Stimulated activated CD4-positive, alpha-beta T cell treated with anti-CD3 and anti-CD28 coated beads, TNF-alpha, amount 100 ng/mL, for 4 hours (primary cell): Measurements from ENCODE around the gene RASL11B.
"Not testable (repeated sequence)": the region's sequence is repeated elsewhere in the genome, so short reads cannot be mapped to it uniquely, and the experiment has no call there.

Source experiments
- DNase-seq, 3 experiments: peaks; one replicate each; pipeline ENCODE4 v3.0.0-alpha.2; 2020; ENCODE audit warnings: low read depth in 3 of 3

RASL11B gene, protein sequence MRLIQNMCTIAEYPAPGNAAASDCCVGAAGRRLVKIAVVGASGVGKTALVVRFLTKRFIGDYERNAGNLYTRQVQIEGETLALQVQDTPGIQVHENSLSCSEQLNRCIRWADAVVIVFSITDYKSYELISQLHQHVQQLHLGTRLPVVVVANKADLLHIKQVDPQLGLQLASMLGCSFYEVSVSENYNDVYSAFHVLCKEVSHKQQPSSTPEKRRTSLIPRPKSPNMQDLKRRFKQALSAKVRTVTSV

DNA sequence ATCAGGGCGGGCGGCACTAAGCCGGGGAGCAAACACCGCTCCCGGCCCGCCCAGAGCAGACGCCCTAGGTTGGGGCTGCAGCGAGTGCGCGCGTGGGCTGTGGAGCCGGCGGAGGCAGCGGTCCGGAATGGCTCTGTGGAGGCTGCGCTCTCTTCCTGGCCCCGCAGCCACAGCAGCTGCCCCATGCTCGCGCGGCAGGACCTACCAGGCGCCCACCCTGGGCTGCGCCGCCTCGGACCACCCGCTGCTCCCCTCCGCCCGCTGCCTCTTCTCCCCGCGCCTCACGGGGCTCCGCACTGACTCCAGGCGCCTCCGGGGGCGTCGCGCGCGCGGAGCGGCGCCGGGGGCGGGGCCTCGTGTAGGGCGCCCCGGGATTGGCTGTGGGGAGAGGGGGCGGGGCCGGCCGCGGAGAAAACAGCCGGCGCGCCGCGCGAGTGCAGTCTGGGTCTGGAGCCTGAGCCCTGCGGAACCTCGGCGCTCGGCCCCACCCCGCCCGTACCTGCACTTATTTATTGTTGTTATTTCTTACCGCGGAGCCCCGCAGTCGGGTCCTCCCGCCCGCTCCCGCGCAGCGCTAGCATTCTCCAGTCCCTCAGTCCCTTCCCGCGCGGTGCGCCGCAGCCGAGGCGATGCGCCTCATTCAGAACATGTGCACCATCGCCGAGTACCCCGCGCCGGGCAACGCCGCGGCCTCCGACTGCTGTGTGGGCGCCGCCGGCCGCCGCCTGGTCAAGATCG lies at the start of gene RASL11B:
RASL11B (plus strand) TSS at position 439 of the 738 bp plus-strand sequence; CDS start at position 630, 191 bp downstream.
- DNase-seq, result peak; percentile 68 to 78 (median 72)

DNA sequence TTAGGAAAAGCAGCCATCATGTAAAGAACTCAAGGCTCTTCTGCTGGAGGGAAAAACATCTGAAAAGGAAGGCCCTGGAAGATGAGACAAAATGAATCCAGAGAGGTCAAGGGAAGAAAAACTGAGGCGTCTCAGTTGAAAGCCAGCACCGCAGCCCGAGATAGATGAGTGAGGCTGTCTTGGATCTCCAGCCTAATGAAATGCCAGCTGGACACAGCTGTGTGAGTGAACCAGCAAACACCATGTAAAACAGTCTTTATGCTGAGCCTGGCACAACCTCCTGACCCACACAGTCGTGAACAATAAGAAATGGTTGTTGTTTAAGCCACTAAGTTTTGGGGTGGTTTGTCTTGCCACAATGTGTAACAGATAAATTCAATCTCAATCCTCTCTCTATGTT lies 48.6 kb upstream of the RASL11B start:
- DNase-seq, result no peak

DNA sequence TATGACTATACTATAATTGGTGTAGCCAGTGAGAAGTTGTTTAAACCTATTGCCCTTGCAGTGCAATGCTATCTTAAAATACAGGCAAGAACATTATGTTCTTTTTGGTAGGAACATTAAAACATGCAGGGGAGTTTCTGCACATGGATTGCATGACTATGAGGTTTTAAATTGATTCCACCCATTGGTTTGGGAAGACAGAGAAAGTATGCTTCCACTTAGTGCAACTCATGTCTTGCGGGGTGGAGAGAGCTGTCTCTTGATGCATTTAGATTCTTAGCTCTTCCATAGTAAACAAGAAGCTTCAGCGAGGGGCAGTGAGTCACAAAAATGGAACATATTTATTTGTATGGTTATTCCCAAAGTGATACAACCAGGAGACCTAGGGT lies 39.5 kb upstream of the RASL11B start:
- no peak for DNase-seq

DNA sequence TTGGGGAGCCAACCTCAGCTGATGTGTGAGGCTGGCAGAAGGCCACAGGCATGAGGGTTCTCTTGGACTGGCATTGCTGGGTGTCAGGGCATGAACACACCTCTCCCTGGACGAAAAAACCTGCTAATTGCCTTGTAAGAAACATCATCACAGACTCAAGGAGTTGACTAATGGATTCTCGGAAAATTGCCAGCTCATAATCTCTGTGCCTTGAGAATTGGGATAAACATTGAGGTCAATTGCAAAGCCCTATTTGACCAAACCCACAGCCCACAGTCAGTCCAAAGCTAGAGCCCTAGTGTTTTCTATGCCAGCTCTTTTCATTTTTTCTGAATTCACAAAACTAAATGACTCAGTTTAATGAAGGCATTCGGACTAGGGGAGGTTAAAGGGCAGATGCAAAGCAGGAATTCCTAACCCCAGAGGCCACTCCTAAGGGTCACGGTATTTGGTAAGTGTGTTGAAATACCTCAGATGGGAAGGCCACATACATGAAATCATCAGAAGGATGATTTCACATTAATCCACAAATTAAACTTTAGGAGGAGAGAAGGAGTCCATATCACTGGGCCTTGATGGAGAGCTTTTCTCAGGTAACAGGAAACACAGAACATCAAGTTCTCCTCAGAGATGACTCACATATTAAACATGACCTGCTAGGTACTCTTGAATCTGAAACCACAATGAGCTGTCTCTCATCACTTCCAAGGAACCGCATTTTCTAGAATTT lies 39.0 kb upstream of the RASL11B start:
- no peak for DNase-seq

DNA sequence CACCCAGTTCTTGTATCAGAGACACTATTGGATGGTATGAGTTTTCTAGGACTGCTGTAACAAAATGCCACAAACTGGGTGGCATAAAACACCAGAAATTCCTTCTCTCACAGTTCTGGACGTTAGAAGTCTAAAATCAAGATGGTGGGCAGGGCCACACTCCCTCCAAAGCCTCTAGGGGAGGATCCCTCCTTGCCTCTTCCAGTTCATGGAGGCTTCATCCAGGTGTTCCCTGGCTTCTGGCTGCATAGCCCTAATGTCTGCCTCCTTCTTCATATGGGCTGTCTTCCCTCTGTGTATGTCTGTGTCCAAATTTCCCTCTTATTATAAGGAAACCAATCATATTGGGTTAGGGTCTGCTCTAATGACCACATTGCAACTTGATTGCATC lies 38.4 kb upstream of the RASL11B start:
- no peak for DNase-seq

DNA sequence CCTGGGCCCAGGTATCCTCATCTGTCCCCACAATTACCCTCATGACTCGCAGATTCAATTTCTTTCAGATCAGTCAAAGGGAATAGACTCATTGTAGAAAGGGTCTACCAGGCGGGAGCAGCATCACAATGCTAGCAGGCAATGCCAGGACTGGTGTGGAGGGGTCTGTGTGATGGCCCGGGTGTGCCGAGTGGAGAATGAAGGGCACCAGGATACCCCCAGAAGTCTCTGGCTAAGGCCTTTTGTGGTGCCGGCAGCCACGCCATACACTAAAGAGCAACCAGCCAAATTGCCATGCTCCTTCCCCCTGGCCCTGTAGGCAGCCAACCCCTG lies 37.9 kb upstream of the RASL11B start:
- DNase-seq, result no peak

DNA sequence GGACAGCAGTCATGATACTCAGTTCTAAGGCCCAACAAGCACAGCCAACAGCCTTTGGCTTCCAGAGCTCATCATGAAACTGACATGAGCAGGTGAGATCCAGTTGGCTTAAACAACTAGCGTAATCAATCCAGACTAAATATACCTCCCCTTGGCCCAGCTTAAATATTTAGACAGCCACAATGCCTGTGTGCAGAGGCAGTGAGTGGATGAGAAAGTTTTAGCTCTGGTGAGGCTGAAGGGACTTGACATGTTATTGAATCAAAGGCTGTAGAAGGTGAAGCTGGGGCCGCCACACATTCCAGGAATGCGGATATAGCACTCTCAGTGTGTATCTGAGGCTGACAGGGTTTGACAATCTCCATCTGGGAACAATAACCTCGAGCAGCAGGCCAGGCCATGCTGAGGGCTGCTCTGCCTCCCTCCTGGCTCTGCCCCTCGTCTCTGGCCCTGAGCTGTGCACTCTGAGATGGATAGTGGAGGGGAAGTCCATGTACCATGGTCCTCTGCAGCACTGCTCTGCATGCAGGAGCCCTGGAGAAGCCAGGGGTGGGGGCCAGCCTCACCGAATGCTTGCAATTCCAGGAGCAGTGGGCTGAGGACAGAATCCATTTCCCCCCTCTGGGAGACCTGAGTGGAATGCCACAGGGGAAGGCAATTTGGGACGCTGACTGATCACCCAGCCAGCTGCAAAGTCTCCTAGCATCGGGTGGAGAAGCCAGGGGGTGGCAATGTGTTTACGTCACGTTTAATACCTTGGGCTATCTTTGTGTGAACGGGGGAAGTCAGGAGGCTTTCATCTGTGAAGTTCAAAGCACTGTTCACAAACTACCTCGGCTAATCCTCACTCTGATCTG lies 37.3 kb upstream of the RASL11B start:
- no peak for DNase-seq

DNA sequence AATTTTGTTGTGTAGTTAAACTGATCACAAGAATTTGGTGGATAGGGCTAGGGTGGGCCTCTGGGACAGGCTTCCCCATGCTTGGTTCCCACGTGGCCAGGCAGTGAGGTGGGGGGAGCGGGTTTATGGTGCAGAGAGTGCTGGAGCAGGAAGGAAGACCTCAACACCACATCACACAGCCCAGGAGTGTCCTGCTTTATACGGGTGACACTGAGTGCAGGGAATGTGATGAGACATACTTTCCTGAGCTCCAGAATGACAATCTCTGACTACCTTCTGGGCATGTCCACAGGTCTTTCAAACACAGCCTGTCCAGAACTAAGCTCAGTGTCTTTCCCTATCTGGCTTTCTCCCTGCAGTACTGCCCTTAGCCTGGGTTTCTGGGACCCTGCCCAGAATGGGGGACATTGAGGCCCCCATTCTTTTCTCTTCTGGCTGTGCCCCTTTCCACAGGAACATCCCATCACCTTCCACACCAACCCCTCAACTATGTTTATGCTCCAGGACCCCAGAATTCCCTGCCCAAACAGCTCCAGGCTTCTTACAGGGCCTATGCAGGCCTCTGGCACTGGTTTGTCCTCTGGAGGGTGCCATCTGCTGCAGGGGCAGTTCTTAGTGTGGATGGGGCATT lies 36.5 kb upstream of the RASL11B start:
- DNase-seq, result no peak

DNA sequence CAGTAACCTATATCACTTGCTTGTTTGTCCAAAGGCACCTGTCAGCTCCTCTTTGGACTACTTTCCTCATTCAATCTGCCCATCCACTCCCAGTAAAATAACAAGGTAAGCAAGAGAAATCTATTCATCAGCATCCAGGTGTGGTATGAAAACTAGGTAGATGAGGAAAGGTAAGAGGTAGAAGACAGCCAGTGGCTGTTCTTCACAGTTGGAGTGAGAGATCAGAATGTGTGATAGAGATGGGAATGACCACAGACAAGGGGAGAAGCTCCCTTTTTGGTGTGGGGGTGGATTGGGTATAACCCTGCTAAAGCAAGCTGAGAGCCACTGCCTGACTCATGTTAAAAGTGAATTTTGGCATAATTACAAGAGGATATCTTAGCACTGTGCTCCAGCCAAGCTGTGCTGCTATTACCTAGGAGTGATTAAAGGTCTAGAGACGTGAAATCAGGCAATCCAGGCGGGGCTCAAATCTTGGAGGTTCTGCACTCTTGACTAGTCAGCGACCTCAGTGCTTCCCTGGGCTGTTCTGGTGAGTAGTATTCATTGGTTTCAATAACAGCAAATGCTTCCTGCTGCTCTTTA lies 28.1 kb upstream of the RASL11B start:
- no peak for DNase-seq

DNA sequence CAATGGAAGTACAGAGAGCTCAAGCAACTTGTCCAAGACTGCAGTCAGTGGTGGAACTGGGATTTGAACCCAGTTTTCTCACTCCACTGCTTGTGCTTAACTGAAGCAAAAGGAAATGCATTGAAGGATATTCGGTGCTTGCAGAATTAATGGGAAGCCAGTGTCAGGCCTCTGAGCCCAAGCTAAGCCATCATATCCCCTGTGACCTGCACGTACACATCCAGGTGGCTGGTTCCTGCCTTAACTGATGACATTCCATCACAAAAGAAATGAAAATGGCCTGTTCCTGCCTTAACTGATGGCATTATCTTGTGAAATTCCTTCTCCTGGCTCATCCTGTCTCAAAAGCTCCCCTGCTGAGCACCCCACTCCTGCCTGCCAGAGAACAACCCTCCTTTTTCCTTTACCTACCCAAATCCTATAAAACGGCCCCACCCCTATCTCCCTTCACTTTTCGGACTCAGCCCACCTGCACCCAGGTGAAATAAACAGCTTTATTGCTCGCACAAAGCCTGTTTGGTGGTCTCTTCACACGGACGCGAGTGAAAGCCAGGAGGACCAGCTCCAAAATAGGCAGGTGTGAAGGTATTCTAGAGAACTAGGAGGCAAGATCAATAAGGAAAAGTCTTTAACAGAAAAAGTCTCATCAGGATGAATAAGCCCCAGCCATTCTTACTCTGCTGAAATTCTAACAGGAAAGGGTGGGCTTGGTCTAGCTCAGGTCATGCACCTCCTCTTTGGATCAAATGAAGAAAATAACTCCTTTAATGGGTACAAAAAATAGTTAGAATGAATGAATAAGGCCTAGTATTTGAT lies 27.3 kb upstream of the RASL11B start:
- DNase-seq, result not testable (repeated sequence)

DNA sequence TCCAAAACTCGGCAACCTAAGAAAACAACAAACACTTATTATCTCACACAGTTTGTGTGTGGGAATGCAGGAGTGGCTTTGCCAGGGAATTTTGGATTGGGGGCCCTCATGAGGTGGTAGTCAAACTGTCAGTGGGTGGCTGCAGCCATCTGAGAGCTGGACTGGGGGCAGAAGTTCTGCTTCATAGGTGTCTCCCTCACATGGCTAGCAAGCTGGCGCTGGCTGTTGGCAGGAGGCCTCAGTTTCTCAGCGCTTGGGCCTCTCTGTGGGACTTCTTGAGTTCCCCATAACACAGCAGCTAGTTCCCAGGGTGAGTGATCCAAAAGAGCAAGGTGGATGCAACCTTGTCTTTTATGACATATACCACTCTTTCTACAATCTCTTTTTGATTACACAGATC lies 26.0 kb upstream of the RASL11B start:
- no peak for DNase-seq

DNA sequence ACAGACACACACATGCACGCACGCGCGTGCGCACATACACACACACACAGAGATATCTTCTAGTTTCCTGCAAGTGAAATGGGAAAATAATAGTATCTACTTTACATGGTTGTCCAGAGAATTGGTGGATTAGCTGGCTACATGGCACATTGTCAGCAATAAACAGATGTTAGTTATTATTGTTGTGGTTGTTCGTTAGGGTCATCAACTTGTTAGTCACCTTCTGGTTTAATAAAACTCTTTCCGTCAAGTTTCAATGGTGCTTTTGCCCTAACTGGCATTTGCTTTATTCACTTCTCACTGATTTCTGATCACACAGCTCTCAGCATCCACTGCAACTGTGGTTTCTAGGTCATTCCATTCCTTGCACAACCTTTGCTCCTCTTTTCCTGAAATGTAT lies 25.4 kb upstream of the RASL11B start:
- no peak for DNase-seq

DNA sequence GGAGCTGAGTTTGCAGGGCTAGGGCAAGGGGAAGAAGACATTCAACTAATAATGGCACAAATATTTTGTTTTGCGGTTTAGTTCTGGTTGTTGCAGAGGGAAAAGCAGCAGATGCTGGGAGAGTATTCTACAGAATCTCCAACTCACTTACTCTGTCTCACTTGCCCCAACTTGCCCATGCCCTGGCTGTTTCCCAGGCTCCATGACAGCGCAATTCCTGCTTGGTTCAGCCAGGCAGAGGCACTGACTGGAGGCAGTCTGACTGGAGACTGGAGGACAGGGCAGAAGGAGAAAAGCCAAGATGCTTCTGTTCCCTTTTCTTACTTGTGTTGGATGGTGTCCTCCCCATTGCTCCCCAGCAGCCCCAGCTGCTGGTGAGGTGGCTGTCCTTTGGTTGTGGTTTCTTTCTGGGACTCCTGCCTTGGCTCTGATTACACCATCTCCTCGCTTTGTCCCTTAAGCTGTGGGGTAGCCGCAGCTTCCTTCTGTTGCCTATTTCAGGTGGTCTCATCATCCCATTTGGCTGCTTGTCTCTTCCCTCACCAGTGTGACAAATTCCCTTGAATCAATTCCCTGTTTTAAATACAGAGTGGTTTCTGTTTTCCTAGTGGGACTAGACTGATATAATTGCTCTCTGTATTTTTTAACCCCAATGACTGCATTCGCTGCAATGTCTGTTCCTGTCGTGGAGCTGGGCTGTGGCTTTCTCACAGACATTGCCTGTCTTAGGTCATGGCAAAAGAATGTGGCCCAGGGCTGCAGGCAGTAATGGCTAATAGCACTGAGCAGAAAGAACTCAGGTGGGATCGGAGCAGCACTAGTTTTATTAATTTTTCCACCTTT lies 24.2 kb upstream of the RASL11B start:
- no peak for DNase-seq

DNA sequence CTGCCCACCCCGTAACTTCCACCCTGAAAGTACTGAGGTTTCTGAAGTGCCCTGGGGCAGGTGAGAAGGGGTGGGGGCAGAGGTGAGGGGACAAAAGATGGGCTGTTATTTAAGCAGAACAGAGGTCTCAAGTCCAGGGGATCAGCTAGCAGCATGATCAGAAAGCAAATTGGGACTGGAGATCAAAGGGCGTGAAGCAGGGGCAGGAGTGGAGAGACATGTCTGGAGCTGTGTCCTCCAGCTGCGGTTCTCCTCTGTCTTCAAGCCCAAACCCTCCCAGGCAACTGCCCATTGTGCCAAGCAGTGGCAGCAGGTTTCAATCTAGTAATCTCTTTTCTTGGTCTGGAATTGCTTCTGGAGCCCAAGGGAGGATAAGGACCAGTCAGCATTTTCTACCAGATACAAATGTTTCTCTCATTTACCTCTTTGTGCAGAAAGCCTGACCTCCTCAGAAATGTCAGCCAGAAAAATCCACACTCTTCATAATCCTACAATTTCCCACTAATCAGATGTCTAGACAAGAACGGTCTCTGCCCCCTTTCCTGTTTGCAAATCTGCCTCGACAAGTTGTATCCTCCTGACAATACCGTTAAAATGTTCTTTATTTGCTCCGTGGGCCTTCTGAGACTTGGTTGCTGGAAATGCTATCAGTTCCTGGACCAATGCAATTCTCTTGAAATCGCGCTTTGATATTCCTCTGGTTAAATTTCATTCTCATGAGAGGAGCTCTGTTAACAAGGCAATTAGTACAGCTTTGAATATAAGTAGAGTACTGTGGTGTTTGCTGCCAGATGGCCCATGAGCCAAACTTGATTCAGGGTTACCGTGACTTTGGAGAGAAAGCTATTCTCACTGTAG lies 23.2 kb upstream of the RASL11B start:
- no peak for DNase-seq

DNA sequence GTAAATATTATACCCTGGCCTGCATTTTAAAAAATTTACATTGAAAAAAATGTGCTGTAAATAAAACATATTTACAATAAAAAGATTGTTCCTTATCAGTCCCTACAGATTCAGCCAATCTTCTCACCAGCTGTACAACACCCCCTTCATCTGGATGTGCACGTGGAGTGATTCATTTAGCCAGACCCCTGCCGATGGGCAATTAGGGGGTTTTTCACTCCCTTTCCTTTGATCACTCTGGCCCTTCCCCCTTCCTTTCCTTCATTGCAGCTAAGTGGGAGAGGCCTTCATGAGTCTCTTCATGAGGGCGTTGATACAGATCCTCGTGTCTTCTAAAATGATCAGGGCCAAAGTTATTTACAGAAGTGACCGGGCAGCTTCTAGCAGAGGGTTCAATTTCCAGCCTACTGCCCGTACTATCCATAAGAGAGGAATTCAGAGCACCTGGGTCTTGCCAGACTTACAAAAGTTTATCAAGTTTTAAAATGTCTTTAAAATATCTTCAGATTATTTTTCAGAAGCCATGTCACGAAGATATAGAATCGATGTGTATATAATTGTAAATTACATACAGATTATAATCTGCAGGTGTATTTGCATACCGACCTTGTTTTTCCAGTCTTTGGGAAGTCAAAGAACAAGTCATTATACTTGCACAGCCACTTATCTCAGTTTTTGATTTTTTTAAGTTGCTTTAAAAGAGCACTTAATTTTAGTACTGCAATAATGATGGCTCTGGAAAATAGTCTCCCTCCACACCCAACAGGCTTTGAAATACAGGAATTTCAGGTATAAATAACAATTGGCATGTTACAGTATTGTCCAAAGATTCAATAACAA lies 21.4 kb upstream of the RASL11B start:
- no peak for DNase-seq

DNA sequence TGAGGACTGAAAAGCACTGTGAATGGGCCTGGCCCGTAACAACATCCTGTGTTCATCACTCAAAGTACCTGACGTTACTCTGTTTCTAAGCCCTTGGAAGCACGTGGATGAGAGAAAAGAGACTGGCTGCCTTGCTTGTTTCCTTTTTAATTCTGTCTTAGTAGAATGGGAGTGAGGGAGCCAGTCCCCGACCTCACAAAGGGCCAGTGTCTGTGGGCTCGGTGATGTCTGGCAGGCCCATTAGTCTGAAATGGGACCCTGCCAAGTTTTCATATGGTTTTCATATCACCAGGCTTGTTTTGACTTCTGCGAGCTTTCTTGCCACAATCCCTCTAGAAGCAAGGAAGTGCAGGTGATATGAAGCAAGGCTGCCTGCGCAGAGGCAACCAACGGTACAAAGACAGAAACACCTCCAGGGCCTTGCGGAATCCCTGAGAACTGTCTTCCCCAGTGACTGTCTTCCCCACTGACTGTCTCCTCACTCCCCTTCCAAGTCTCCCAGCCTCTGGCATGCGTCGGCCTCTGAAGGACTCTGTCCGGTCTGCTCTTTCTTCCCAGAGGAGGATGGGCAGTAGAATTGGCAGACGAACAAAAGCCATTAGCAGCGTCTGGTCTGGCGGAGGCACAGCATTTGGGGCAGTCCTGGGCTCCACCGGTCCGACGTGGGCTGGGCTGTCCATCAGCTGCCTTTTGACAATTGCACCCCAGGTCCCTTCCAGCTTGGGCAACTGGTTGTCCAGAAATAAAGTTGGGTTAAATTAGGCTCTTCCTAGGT lies 20.2 kb upstream of the RASL11B start:
- no peak for DNase-seq

DNA sequence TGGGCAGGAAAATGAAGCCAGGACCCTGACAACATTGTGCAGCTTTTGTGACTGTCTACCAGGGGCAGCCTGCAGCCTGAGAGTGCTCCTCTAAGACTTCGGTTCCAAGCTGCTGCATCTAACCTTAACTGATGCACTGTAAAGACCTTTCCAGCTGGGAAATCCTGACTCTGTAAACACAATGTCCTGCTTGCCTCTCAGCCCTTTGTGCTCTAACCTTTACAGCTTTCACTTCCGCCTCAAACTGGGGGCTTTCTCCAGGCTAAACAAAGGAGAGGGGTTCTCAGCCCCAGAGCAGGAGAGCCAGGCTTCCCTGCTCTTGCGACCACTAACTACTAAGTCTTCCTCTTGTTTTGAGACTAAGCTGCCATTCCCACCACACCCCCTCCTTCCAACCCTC lies 19.3 kb upstream of the RASL11B start:
- DNase-seq, result no peak
